Activated CD8-positive, alpha-beta memory T cell treated with anti-CD3 and anti-CD28 coated beads for 4 hours (primary cell): ENCODE data around the gene LYRM4.

ENCODE experiments used
- DNase-seq, 2 donors: peaks; one replicate each; pipeline ENCODE4 v3.0.0-alpha.2; 2020; ENCODE audit warnings: low read depth in 2 of 2

Gene LYRM4

DNA sequence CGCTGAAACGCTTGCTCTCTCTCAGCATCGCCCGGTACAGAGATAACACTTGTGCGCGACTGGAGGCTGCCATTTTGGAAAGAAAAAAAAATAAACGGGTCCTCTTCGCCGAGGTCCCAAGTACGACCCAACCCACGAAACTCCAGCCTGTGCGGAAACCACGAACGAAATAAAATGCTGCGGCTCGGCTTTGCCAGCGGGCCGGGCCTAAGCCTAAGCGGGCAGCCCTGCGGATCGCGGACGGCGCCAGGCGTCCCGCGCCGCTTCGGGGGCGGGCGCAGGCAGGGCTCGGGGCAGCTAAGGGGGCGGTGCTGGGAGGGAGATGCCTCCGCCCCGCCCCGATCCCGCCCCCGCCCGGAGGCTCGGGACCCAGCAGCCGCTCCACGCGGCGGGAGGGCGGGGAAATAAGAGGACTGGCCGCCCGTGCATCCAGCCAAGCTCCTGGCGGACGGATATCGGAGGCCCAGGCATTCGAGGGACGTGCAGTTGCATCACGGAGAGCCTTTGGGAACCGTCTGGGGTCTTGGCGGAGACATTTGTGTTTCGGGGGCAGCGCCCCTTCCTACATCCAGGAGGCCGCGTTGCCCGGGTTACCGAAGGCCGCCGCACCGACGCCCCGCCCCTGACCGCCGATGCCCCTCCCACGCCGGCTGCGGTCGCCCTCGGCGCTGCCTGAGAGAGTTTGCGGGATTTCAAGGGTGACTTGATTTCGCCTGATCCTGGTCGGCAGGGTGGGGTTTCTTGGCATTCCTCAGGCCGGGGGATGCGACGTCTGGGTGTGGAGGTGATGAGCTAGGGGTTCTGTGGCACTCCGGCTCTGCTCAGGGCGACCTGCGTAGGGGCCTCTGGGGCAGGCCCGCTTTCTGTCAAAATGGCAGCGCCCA is at the start of gene LYRM4, which contains the start of gene FARS2:
Gene LYRM4, minus strand, starts transcription at position 290 of the 884 bp plus-strand sequence. Its CDS starts 217 bp downstream, at position 73.
Gene FARS2, plus strand, starts transcription at position 853 of the 884 bp plus-strand sequence.
- DNase-seq = peak; percentile 78 to 79

DNA sequence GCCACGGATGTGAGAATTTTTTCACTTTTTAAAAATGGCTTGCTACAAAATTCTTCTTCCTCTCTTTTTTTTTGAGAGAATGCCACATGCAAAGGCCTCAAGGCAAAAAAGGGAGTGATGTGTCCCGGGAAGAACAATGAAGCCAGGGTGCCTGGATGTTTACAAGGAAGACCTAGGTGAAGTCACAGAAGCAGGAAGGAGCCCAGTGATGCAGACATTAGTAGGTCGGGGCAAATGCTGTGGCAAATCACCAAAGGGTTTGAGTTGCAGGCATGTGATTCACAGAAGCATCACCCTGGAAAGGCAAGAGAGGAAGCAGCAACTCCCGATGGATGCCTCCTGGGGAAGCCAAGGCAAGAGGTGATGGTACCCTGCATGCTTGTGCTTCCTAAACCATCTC is 47.3 kb upstream of the LYRM4 start:
- no peak for DNase-seq

DNA sequence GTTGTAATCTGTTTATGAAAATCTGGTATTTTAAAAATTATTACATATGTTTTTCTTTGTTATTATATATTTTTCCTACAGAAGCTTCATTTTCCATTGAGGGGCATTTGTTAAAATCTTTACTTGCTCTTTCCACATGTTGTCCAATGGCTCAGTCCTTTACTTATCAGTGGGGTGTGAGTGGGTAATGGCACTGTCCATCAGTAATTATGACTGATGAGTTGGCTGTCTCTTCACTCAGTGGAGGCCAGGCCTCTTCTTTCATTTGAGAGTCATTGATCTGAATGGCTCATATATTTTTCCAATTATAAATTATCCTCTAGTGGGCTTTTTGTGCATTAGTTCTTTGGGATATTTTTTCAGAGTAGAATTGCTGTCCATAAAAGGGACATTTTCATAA is 46.3 kb upstream of the LYRM4 start:
- no peak for DNase-seq

DNA sequence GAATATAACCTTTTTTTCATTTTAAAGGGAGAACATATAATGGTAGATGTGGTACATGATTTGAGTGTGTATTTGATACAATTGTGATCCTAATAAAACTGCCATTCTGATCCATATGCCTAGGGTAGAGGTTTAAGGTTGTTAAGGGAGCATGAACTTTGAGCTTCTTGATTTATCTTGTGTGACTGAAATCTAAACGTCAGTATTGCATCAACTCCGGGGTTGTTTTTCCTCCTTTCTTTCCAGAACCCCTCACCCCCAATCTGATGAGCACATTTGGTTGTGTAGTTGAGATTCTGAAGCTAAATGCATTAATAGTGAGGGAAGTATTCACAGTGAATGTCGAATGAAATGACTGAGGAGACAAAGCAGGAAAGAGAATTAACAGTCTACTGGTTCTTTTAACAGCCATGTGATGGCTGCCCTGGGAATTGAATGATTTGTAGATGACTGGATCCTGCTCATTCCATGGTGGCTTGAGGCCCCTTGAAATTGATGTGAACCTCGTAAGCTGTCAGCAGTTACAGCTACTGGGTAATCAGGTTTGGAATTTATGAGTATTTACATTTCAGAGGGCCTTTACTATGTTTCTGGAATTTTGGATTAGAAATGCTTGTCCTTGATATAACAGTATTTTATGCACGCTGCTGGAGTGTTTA is 45.3 kb upstream of the LYRM4 start:
- DNase-seq = no peak

DNA sequence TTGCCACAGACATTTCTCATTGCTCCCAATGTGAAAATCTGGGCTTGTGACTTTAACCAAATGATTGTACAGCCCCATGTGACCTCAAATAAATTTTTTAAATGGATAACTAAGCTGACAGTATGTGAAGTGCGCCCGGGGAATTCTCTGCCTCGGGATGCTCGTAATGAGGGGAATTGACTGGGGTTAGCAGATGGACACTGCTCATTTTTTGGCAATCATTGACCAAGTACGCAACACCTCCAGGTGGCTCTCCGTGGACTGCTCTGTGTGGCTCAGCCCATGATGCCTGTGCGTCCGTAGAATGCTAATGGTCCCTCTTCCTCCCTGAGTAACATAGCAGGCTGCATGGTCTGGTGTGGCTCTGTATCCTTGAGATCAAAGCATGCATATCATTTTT is 42.9 kb upstream of the LYRM4 start:
- DNase-seq = no peak

DNA sequence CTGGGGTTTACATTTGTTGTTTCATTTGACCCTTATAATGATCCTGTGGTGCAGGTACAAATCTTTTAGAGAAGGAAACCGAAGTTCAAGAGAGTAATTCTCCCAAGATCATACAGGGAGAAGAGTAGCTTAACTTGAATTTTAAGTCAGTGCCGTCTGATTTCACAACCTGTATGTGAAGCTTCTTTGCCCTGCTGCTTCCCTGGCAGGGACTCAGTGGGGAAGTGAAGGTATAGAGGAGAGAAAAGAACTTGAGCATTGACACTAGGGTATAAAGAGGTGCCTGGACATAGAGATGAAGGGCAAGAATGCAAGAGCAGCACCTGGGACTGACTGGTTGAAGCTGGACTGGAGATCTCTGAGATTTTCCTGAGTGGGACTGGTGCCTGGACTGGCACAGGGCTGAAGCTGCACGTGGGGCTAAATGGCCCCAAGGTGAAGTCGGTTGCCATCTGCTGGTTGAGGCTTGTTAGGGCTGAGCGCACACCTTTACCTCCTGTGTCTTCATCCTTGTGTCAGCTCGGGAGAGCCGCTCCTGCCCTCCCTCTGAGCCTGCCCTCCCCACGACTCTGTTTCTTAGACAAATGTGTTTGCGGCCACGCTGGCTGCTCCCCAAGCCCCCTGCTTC is 42.4 kb upstream of the LYRM4 start:
- DNase-seq = peak; percentile 18 to 29

DNA sequence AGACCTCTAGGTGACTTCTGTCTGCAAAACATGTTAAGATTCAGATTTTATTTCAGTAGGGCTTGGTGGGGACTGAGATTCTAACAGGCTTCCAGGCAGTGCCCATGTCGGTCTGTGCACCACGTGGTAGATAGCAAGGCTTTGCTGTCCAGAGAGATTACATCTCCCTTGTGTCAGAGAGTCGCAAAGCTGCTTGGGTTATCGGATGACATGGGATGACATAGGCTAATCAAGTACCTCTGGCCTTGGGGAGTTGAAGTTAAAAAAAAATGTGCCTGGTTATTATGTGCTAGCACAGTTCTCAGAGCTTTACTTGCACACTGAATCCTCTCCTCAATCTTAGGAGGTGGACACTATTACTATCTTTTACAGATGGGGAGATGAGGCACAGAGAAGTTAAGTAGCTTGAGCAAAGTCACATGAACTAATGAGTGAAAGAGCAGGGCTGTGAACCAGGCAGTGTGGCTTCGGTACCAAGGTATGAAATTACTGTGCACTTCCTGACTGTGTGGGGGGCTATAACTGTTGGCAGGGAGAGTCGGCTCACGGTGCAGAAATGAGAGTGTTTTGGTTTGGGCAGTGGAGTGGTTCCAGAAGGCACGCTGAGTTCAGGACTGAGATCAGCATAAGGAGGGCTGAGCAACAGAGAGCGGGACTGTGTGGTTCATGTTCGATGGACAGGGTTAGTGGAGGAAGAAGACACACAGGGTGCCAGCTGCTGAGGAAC is 41.6 kb upstream of the LYRM4 start:
- no peak for DNase-seq

DNA sequence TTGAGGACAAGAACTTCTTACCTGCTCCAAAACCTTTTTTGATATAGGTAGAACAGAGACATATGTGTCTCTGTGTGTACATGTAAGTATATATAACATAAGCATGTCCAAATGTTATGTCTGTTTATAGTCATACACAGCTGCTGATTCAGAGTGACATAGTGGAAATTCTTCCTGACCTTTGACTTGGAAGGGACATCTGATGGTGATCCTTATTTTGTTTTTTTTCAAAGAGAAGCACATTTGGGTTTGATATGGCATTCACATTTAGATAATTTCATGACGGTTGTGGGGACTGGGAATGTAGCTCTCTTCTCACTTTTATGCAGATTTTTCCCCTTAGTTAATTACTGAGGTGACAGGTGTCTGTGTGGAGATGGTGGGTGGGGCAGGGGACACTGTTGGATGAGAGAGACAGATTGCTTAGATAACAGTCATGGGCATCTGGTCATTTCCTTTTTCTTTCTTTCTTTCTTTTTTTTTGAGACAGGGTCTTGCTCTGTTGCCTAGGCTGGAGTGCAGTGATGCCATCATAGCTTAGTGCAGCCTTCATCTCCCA is 39.5 kb upstream of the LYRM4 start:
- DNase-seq = no peak

DNA sequence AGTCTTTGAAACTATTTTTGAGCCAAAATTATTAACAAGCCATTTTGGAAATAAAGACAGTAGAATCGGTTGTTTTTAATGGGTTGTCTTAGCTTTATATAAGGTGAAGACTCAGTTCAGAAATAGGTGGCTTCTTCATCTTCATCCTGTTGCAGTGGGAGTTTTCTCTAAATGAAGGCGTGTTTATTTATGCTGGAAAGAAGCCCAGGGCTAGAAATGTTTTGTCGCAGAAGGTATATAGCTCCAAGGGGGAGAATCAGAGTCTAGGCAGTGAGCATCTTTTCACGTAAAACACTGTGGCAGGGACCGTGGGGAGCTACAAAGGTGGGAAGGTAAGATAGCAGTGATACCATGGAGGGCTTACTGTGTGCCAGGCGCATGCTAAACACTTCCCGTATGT is 34.9 kb upstream of the LYRM4 start:
- no peak for DNase-seq

DNA sequence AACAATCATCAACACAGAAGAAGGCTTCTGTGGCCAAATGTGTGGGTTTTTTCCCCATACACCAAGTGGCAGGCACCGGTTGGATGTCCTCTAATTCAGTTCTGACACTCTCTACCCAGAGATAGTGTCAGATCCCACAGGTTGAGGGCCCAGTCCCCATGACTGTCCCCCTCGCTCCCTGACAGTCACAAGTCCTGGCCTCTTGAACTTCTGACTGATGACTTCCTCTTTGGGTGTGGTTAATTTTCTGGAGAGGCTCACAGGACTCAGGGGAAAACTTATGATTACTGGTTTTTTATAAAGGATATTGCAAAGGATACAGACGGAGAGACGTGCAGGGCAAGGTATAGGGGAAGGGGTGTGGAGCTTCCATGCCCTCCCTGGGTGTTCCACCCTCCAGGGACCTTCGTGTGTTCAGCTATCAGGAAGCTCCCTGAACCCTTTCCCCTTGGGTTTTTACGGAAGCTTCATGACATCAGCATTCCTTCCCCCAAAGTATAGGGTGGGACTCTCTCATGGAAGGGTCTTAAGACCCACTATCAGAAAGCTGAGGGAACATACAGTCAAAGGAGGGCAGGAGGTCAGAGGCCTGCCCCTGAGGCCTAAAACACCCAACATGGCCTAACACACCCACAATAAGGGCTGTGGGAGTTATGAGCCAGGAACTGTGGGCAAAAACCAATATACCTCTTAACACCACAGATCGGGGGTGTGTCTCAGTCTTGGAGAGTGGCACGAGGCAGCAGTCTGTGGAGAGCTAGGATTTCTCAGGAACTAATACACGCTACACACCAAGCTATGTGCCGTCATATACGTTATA is 33.9 kb upstream of the LYRM4 start:
- DNase-seq = no peak

DNA sequence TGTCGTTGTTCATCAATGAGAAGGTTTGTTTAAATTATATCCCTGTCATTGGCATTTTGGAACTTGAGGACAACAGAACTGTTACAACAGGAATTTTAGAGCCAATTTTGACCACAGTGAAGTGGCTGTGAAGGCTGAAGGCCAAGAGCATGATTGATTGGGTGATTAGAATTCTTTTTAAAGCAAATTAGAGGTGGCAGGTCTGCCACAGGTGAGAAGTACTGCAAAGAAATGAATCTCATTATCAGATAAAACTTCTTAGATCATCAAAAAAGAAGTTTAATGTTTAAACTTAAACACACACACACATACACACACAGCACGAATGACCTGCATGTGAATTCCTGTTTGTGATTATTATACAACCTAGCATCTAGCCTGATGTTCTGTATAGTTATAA is 32.9 kb upstream of the LYRM4 start:
- DNase-seq = no peak

DNA sequence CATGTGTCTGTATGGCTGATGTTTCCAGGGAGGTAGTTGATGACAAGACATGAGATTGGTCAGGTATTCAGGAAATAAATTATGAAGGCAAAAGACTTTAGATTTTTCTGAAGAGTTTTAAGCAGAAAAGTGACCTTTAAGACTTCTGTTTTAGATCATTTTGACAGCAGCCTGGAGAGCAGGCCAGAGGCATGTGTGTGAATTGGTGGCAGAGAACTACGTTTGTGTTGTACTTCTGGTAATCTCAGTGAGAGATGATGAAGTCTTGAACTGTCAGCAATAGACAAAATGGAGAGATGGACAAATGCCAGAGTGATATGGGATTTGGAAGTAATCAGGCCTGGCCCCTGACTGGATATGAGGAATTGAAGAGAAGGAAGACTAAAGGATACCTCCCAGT is 31.4 kb upstream of the LYRM4 start:
- no peak for DNase-seq

DNA sequence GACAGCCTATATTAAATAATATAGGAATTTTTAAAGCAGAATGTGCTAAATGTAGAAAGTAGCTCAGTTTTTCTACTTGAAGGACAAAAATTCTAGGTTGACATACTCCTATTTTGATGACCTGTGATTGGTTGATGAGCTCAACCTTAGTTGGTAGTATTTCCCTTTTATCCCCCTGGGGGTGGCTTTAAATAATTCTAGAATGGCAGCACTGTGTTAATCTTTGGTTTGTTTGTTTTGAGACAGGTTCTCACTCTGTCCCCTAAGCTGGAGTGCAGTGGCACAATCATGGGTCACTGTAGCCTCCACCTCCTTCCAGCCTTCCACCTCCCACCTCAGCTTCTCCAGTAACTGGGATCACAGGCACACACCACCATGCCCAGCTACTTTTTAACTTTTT is 29.8 kb upstream of the LYRM4 start:
- DNase-seq = no peak

DNA sequence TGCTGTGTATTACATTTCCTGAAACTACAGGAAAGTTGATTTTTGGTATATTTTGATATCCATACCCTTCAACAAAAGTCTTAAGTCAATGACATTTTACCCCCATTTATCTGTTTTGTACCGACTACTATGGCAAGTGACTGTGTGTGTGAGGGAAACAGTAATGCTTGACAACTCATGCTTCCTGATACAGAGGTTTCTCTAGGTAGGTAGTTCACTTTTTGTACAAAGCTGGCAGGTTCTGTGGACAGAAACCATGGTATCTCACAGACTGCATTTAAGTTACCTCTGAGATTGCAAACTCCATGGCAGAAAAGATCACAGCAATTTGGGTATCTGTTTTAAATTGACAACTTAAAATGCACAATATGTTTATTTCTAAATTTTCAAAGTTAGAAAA is 29.3 kb upstream of the LYRM4 start:
- DNase-seq = no peak

DNA sequence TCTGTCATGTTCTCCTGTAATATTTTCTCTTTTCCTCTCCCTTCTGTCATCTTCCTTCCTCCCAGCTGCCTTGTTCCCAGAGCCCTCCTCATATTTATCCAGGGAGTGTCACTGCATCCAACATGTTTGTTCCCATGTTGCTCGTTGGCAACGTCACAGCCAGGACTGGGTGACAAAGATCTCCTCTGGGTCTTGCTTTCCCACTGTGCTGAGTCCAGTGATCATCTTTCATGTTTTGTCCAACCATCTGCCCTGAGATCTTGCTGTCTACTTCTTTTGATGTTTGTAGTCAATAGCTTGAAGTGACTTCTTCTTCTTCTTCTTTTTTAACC is 27.2 kb upstream of the LYRM4 start:
- DNase-seq = no peak

DNA sequence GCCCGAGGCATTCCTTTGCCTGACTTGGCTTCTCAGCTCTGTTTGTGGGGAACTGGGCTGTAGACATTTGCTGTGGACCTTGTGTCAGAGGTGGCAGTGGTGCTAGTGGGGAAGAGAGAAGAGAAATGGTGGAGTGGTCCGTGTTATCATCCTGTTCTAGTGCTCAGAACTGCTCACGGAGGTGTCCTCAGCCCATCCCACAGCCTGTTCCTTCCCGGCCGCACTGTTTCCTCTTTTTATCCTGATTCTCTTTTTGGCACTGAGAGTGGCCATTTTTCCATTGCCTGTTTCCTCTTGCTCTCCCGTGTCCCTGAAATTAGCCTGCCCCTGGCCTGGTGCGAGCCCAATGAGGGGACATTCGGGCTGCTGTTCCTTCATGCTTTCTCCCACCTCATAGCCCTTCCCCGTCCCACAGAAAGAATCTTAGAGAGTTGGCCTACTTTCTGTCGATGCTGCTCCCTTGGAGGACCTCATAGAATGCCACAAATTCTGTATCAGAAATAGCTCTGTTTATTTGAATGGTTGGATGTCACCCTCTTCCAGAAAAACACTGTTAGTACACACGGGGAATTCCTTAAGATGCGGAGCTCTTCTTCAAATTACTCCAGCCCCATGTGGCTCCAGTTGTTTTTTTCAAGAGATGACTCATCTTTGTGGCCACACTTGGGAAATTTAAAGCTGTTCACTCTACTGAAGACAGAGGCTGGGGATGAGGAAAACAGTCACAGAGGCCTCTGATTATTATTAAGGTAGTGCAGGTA is 26.6 kb upstream of the LYRM4 start:
- no peak for DNase-seq

DNA sequence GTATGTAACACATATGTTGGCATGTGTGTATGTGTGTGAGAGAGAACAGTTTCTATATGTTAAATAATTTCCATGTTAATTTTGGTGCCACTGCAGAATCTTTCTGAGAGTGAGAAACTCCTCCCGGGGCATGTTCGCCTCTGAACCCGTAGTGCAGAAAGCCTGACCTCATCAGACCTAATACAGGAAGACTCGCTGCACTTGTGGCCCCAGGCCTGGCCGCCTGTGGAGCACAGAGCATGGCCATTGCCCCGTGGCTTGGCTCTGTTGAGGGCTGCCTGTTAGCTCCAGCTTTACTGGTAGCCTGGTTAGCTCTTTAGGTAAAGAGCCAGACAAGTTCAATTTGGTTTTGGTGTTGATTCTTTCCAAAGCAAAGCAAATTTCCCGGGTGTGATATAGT is 26.0 kb upstream of the LYRM4 start:
- no peak for DNase-seq

DNA sequence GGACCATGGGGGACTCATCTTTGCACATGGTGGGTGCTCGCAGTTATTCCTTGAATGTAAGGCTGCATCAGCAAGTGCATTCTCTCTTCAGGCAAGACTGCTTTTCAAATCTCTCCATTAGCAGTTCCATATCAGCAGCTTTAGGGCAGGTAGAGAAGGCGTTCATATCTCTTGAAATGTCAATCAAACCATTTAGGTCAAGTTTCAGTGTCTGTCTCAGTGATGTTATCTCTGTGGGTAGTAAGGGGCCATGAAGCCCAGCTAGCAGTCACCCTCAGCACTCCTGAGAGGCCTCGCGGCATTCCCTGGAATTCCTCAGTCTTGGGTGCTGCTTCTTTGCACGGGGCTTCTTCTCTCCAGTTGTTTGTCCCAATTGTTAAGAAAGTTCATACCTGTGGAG is 24.8 kb upstream of the LYRM4 start:
- no peak for DNase-seq

DNA sequence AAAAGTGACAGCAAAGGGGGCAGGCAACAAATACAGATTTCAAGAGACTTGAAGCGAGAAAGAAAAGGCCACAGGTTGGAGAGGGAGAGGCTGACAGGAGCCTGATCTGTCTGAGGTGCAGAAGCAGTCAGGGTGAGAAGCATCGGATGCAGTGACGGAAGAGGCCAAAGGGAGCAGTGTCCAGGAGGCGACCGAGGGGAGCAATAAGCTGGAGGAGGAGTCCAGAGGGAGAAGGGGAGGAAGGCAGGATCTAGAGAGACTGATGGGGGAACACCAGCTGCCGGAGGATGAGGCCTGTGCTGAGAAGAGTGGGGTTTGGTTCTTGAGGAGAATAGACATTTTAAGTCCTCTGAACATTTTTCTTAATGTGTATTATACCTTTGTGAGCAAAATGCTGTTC is 24.3 kb upstream of the LYRM4 start:
- DNase-seq = no peak

DNA sequence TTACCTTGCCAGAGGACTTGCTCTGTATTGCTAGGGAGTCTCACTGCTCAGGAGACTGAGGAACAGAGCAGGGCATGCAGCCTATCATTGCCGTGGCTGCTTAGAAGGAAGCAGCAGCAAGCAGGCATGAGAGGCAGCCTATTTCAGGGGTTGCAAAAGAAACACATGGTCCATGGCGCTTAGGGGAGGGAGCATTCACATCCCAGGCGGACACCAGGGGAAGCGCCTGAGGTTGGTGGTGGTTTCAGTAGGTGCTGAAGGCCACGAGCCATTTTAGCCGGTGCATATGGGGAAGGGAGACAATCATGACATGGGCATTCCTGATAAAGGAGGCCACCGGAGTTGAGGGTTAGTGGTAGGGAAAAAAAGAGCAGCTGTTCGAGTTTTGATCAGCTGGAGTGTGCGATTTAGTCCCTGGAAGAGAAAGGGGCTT is 21.5 kb upstream of the LYRM4 start:
- no peak for DNase-seq
